Measurements from ENCODE around the gene D2HGDH. TPM values are rescaled to one million over a fixed set of nuclear protein-coding genes. Genes with fewer than 3 reads are reported as not detected.

The D2HGDH gene
- total and polyA plus RNA-seq, 7 donors, result 14.1 to 31.0 (median 20.3) TPM

DNA sequence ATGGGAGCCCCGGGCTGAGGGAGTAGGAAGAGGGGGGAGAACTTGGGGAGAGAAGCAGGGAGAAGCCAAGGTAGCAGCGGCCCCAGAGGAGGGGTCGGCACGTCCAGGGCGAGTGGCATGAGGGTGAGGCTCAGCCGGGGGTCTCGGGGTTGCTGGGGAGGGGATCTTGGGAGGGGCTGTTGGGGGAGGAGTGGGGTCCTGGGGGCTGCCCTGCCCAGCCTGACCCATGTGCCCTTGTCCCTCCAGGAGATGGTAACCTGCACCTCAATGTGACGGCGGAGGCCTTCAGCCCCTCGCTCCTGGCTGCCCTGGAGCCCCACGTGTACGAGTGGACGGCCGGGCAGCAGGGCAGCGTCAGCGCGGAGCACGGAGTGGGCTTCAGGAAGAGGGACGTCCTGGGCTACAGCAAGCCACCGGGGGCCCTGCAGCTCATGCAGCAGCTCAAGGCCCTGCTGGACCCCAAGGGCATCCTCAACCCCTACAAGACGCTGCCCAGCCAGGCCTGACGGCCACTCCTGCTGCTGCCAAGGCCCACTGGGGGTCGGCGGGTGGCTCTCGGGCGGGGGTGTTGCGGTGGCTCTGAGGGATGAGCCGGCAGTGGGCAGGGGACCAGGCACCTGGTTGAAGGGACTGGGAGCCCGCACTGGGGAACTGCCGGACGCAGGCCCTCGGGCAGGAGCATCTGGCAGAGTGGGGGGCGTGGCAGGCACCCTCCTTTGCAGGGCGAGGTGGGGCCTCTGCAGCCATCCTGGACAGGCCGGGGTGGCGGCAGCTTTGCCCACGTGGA lies 33.2 kb downstream of the D2HGDH start:
- H3K27ac ChIP-seq, result no peak overlapping the region
- DNase-seq (no peak), ATAC-seq (no peak)
- intact Hi-C loops (cut with DNase I), result no loop called here
- H3K9me3 ChIP-seq, result no peaks in the 10 kb centered on the region
- no peak overlapping the region for H3K4me3 ChIP-seq
- TF ChIP-seq, protein P1, sequence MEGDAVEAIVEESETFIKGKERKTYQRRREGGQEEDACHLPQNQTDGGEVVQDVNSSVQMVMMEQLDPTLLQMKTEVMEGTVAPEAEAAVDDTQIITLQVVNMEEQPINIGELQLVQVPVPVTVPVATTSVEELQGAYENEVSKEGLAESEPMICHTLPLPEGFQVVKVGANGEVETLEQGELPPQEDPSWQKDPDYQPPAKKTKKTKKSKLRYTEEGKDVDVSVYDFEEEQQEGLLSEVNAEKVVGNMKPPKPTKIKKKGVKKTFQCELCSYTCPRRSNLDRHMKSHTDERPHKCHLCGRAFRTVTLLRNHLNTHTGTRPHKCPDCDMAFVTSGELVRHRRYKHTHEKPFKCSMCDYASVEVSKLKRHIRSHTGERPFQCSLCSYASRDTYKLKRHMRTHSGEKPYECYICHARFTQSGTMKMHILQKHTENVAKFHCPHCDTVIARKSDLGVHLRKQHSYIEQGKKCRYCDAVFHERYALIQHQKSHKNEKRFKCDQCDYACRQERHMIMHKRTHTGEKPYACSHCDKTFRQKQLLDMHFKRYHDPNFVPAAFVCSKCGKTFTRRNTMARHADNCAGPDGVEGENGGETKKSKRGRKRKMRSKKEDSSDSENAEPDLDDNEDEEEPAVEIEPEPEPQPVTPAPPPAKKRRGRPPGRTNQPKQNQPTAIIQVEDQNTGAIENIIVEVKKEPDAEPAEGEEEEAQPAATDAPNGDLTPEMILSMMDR (IDR thresholded peaks at IDR 0.05), result no peak
- H3K4me1 ChIP-seq, result peaks cover 10% of the 10 kb centered on the region
- 83 to 90% (median 89%) methylated on average over 29 to 37 of the region's 37 CpGs for WGBS, 3 donors
- no peaks in the 10 kb centered on the region for H3K27me3 ChIP-seq (ENCODE audit: insufficient read depth in 3 of 3, low read length in 2 of 3)
- H3K36me3 ChIP-seq (ENCODE audit: insufficient read depth in 1 of 2, low read depth in 1 of 2), result no peaks in the 10 kb centered on the region

DNA sequence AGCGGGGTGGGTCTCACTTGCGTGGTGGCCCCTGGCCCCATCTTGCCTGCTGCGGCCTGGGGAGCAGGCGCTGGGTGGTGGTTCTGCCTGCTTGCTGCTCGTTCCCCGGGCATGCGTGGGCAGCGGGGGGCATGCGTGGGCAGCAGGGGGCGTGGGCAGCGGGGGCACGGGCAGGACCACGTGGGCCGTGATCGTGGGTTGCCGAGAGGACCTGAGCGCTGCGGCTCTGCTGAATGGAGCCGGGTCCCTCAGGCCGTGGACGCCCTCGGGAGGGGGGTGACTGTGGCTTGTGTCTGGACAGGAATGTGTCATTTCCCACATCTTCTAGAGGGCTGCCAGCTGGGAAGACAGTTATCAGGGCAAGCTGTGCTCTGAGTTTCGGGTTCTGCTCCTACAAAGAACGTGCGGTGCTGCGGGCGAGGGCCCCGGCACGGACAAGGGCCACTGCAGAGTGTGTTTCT lies 33.9 kb downstream of the D2HGDH start:
- no peak for ATAC-seq
- DNase-seq, result no peak
- Histone ChIP-seq H3K4me1 (peaks cover 10% of the 10 kb centered on the region), H3K9me3 (no peaks in the 10 kb centered on the region), H3K27me3 (ENCODE audit: insufficient read depth in 3 of 3, low read length in 2 of 3) (no peaks in the 10 kb centered on the region), H3K27ac (no peak overlapping the region), H3K4me3 (no peak overlapping the region), H3K36me3 (ENCODE audit: insufficient read depth in 1 of 2, low read depth in 1 of 2) (no peaks in the 10 kb centered on the region)
- 84 to 91% (median 87%) methylated on average over 25 to 29 of the region's 29 CpGs for WGBS, 3 donors
- intact Hi-C loops (cut with DNase I), result no loop called here
- TF ChIP-seq, protein P1 (IDR thresholded peaks at IDR 0.05), result no peak

DNA sequence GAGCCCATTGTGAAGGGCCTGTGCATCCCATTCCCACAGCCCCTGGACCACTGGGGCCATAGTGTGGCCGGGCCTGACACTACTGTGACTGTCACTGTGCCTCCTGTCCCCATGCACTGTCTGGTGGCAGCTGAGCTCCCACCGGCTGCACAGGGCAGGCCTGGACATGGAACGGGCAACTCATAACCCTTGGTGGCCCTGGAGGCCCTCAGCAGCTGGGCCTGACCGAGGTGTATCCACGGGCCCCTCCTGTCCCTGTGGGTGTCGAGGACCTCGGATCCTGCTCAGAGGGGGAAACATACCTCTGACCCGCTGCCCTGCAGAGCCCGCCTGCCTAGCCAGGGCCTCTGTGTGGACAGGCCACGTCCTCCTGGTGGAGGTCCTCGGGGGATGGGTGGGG lies 34.4 kb downstream of the D2HGDH start:
- intact Hi-C loops (cut with DNase I), result no loop called here
- TF ChIP-seq, protein P1 (IDR thresholded peaks at IDR 0.05), result no peak
- H3K27me3 ChIP-seq (ENCODE audit: insufficient read depth in 3 of 3, low read length in 2 of 3), result peaks cover 0 to 3% (median 0%) of the 10 kb centered on the region in 3 donors
- peaks cover 10% of the 10 kb centered on the region for H3K4me1 ChIP-seq
- no peak for DNase-seq
- no peak overlapping the region for H3K4me3 ChIP-seq
- no peaks in the 10 kb centered on the region for H3K36me3 ChIP-seq (ENCODE audit: insufficient read depth in 1 of 2, low read depth in 1 of 2)
- no peaks in the 10 kb centered on the region for H3K9me3 ChIP-seq
- H3K27ac ChIP-seq, result no peak overlapping the region
- 85 to 91% (median 87%) methylated on average over 11 of the region's 11 CpGs for WGBS, 3 donors
- no peak for ATAC-seq

DNA sequence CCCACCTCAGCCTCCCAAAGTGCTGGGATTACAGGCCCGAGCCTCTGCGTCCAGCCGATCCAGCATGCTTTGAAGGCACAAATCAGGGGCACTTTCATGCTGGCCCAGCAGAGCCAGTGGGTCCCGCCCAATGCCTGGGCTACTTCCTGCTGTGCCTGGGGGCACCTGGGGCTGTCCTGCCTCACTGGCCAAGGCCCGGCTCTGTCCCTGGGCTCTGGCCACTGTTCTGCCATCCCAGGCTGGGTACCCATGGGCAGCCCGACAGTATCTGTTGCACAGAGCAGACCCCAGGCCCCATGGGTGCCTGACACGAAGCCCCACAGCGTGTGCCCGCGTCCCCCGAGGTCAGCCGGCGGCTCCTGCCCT lies 35.4 kb downstream of the D2HGDH start:
- WGBS, 3 donors, result 80 to 90% (median 88%) methylated on average over 13 of the region's 13 CpGs
- intact Hi-C loops (cut with DNase I), result no loop called here
- TF ChIP-seq, protein P1 (IDR thresholded peaks at IDR 0.05), result no peak
- Histone ChIP-seq H3K4me1 (peaks cover 10% of the 10 kb centered on the region), H3K9me3 (no peaks in the 10 kb centered on the region), H3K4me3 (no peak overlapping the region), H3K27me3 (ENCODE audit: insufficient read depth in 3 of 3, low read length in 2 of 3) (peaks cover 0 to 10% (median 4%) of the 10 kb centered on the region in 3 donors), H3K36me3 (ENCODE audit: insufficient read depth in 1 of 2, low read depth in 1 of 2) (no peaks in the 10 kb centered on the region), H3K27ac (no peak overlapping the region)
- no peak for ATAC-seq
- no peak for DNase-seq

Data from psoas muscle (tissue), 8 donors.